GM19351 (cell line): ENCODE measurements around the gene SLC5A4.

Experiments used
- ATAC-seq: cut with Tn5 transposase; IDR thresholded peaks from one replicate; pipeline ENCODE4 v1.9.1; 2021; ENCODE audit warnings: mild to moderate bottlenecking, moderate library complexity; ENCODE audit not compliant: unreplicated experiment

SLC5A4 gene

GRCh38 chr22:32233091-32233490 lies 22.1 kb downstream of the SLC5A4 start:
- ATAC-seq, result no peak

DNA sequence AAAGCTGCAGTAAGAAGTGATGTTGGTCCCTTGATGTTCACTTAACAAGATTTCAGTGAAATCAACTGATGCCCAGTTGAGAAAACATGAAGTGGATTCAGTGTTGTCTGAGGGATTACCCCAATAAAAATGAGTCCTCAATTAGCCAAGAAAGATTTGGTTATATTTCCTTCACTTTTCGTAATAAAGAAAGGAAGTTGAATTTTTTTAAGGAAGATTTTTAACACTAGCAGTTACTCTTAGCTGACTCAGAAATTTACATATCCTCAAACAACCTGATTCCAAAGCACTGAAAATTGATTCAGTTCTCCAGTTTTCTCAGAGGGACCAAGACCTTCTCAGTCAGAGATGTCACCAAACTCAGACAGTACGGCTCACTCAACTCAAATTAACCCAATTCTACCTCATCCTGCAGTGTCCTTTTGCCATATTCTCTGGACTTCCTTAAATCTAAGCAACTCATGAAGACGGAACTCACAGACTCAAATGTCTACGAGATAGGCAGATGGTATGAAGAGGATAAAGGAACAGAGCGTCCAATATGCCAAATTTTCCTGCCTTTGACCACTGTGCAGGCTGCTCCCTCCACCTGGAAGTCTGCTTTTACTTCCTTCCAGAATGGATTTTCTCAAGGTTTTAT lies 22.8 kb downstream of the SLC5A4 start:
- ATAC-seq, result no peak

DNA sequence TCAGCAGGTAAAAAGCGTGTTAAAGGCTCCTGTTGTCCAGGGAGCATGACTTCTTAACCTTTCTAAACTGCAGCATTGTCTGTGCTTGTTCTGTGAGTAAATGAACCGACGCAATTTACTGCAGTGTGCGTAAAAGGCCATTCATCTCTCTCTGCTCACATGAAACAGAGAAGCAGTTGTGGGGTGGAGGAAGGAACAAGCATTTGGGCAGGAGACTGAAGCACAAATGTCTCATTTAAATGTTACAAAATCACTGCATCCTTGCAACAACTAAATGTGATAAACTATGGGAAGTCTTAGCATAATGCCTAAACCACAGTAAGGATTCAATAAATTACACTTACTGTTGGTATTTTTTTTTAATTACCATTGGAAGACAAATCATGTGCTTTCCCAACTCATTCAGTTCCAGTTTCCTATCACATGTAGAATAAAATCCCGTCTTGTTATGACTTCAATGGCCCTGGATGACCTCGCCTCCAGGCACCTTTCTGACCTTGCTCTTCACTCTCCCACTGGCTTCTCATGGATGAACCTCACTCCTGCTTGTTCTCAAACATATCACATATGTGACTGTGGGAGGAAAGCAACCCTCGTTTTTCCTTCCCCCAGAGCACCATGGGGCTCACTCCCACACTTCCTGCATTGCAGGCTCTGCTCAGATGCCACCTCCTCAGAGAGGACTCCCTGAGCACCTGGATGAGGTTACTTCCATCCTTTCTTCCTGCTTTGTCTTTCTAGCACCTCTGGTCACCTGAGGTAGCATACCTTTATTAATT lies 28.6 kb downstream of the SLC5A4 start:
- no peak for ATAC-seq

GRCh38 chr22:32222991-32223390 lies 32.2 kb downstream of the SLC5A4 start:
- ATAC-seq, result no peak

- ATAC-seq, result no peak
These were observed 36.1 kb downstream of the SLC5A4 start for GRCh38 chr22:32219026-32219425.

DNA sequence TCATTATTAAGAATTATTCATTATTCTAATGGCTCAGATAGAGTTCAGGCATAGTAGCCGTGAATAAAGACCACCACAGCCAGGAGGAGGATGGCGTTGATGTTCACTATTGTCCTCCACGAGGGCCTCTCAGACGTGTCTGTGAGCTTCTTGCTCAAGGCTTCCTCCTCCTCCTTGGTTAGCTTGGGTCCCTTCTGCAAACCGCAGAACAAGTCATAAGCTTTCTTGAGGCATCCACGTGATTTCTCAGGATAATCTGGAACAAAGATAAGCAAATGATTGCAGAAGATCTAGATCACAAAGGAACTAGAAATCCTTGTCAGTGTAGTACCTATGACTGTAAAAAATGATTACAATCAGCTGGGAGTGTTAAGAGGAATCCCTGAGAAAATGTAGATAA lies 36.7 kb downstream of the SLC5A4 start:
- no peak for ATAC-seq

DNA sequence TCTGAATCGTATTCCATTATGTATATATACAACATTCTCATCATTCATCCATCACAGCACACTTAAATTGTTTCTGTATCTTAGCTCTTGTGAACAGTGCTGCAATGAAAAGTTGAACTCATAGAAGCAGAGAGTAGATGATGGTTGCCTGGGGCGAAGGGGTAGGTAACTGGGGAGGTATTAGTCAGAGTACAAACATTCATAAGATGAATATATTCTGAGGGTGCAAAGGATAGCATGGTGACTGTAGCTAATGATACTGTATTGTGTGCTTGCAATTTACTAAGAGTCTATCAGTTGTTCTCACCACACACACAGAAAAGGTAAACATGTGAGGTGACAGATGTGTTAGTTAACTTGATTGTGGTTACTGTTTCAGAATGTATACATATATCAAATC lies 37.7 kb downstream of the SLC5A4 start:
- no peak for ATAC-seq

DNA sequence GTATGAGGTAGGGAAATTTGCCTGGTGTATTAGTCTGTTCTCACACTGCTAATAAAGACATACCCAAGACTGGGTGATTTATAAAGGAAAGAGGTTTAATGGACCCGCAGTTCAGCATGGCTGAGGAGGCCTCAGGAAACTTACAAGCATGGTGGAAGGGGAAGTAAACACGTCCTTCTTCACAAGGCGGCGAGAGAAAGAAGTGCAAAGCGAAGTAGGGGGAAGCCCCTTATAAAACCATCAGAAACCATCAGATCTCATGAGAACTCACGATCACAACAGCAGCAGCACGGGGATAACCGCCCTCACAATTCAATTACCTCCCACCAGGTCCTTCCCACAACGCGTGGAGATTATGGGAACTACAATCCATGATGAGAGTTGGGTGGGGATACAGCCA lies 38.2 kb downstream of the SLC5A4 start:
- ATAC-seq, result no peak

- no peak for ATAC-seq
These were observed 44.1 kb downstream of the SLC5A4 start for GRCh38 chr22:32211011-32211410.

- no peak for ATAC-seq
These were observed 46.5 kb downstream of the SLC5A4 start for GRCh38 chr22:32208681-32209080.

- ATAC-seq, result no peak
These were observed 47.1 kb downstream of the SLC5A4 start for GRCh38 chr22:32207971-32208480.

- no peak for ATAC-seq
These were observed 48.1 kb downstream of the SLC5A4 start for GRCh38 chr22:32206774-32207758.

DNA sequence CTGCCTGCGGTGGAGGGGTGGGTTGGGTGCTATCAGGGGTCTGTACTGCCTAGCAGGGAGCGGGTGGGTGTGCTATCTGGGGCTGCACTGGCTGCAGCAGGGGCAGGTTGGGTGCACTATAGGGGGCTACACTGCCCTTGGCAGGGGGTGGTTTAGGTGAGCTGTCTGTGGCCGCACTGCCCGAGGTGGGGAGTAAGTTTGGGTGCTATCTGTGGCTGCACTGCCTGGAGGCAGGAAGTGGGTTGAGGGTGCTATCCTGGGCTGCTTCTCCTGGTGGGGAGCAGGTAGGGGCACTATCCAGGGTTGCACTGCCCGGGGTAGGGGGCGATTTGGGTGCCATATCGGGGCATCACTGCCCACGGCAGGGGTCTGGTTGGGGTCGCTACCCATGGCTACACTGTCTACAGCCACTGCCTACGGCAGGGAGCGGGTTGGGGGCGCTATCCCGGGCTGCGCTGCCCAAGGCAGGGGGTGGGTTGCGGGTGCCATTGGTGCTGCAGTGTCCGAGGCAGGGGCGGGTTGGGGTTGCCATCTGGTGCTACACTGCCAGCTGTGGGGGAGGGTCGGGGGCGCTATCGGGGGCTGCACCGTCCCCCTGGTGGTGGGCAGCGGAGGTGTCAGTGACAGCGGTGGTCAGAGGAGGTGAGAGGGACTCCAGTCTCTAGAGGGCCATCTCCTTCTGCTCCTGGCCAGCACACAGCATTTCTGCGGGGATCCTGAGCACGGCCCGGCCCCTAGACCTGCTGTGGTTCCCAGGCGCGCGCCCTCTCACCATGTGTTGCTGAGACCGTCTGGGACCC lies 49.0 kb downstream of the SLC5A4 start:
- ATAC-seq, result no peak

DNA sequence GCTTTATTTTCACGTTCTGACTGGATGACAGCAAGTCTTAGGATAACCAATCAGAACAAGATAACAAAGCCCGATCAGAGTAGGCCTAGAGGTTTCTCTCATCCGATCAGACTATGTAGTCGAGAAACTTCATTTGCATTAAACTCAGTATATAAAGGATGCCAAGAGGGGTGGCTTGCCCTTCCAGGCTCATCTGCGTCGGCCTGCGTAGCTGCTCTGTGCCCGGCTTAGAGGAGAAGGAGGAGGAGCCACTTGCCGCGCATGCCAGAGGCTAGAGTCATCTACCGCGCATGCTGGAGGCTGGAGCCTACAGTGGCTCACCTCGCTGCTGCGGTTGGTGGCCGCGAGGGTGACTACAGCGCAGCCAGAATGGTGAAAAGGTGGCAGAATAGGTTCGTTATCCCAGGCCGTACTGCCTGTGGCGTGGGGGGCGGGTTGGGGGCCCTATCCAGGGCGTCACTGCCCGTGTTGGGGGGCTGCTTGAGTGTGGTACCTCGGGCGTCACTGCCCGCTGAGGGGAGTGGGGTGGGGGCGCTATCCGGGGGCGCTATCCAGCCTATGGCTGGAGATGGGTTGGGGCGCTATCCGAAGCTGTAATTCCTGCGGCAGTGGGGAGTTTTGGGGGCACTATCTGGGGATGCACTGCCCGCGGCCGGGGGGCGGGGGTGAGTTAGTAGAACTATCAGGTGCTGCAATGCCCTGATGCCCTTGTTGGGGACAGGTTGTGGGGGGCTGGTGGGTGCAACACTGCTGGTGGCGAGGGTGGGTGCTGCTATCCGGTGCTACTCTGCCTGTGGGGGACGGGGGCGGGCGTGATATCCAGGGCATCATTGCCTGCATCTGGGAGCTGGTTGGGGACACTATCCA lies 50.1 kb downstream of the SLC5A4 start, which contains the start of gene RFPL2:
RFPL2 (minus strand) TSS at position 218 of the 867 bp plus-strand sequence. CDS start 2,622 bp downstream, outside the sequence.
- no peak for ATAC-seq

- no peak for ATAC-seq
These were observed 50.9 kb downstream of the SLC5A4 start for GRCh38 chr22:32204040-32204855.

DNA sequence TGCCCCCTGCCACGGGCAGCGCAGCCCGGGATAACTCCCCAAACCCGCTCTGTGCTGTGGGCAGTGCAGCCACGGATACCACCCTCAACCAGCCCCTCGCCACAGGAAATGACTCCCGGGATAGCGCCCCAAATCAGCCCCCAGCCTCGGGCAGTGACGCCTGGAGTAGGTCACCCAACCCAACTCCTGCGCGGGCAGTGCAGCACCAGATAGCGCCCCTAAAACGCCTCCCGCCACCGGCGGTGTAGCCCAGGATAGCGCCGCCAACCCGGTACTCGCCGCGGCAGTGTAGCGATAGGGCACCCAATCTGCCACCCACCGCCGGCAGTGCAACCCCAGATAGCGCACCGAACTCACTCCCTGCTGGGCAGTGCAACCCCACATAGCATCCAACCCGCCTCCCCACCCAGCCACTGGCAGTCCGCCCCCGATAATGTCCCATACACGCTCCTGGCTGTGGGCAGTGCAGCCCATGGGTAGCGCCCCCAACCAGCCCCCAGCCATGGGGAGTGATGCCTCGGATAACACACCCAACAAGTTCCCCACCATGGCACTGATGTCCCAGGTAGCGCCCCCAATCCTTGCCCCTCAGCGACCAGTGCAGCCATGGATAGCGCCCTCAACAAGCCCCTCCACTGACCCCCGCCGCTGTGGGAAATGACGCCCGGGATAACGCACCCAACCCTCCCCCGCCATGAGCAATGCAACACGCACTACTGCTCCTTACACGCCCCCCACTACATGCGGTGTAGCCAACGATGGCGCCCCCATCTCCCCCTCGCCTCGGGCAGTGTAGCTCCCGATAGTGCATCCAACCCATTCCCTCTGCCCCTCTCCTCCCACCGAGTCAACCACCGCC lies 51.7 kb downstream of the SLC5A4 start:
- no peak for ATAC-seq

- ATAC-seq, result no peak
These were observed 52.5 kb downstream of the SLC5A4 start for GRCh38 chr22:32202539-32203180.
